HEK293 (cell line): ENCODE data around the gene GNG12.

Experiments used
- CTCF ChIA-PET: fragments of 350-600 bp; formaldehyde crosslinking; extraction: SDS; loops from one replicate; lab custom pipeline; 2021; ENCODE audit warnings: antibody characterized with exemption; lab: Yijun Ruan, JAX
- POLR2A ChIA-PET: fragments of 300-600 bp; formaldehyde crosslinking; extraction: SDS; loops from one replicate; lab custom pipeline; 2020; ENCODE audit warnings: antibody characterized with exemption, inconsistent platforms; lab: Yijun Ruan, JAX
- H3K27ac ChIP-seq: fragments of 200-500 bp; sonication (Bioruptor generic); 2 replicates; pipeline ENCODE4 v1.5.1; 2014; ENCODE audit warnings: low read depth, low read length, control low read depth, inconsistent platforms; ENCODE audit errors: extremely low read depth
- H3K36me3 ChIP-seq, 2 experiments: fragments of 200-500 bp in 1 of 2; sonication (Bioruptor generic) in 1 of 2; 1 replicate in 1 of 2; 2 replicates in 1 of 2; pipeline ENCODE4 v1.5.1; 2014 to 2017; ENCODE audit warnings: inconsistent platforms in 2 of 2, low read length in 2 of 2; ENCODE audit not compliant: control insufficient read depth in 2 of 2, insufficient read depth in 1 of 2
- H3K4me1 ChIP-seq: fragments of 200-500 bp; sonication (Bioruptor generic); 2 replicates; pipeline ENCODE4 v1.5.1; 2014; ENCODE audit warnings: mild to moderate bottlenecking, low read length, inconsistent platforms; ENCODE audit not compliant: control insufficient read depth, insufficient read depth
- H3K4me3 ChIP-seq: 2 replicates; pipeline ENCODE4 v1.5.1; 2011; ENCODE audit warnings: low read depth, mild to moderate bottlenecking, control low read depth, low read length, moderate library complexity
- H3K9me3 ChIP-seq: fragments of 200-500 bp; sonication (Bioruptor generic); 2 replicates; pipeline ENCODE4 v1.5.1; 2014; ENCODE audit warnings: low read depth, low read length, inconsistent platforms; ENCODE audit not compliant: control insufficient read depth, insufficient read depth
- GLIS1 ChIP-seq: fragments of 450-650 bp; formaldehyde crosslinking; IDR thresholded peaks from 2 replicates; pipeline ENCODE4 v1.5.1; 2016; ENCODE audit warnings: missing biosample characterization, missing genetic modification characterization
- OSR2 ChIP-seq: fragments of 450-650 bp; formaldehyde crosslinking; IDR thresholded peaks from 2 replicates; pipeline ENCODE4 v1.5.1; 2016; ENCODE audit warnings: missing biosample characterization, missing genetic modification characterization
- PRDM2 ChIP-seq: fragments of 450-650 bp; formaldehyde crosslinking; IDR thresholded peaks from 2 replicates; pipeline ENCODE4 v1.5.1; 2016; ENCODE audit warnings: missing biosample characterization, missing genetic modification characterization, borderline replicate concordance
- SCRT1 ChIP-seq: fragments of 450-650 bp; formaldehyde crosslinking; IDR thresholded peaks from 2 replicates; pipeline ENCODE4 v1.5.1; 2016; ENCODE audit warnings: missing biosample characterization, missing genetic modification characterization, borderline replicate concordance
- TCF7L2 ChIP-seq: IDR thresholded peaks from 2 replicates; pipeline ENCODE4 v1.6.1; 2011; ENCODE audit warnings: low read depth, mild to moderate bottlenecking, inconsistent platforms, low read length, moderate library complexity, borderline replicate concordance
- ZEB2 ChIP-seq: fragments of 450-650 bp; formaldehyde crosslinking; IDR thresholded peaks from 2 replicates; pipeline ENCODE4 v1.5.1; 2016; ENCODE audit warnings: missing biosample characterization, missing genetic modification characterization
- ZFP3 ChIP-seq: fragments of 450-650 bp; formaldehyde crosslinking; IDR thresholded peaks from 2 replicates; pipeline ENCODE4 v1.5.1; 2016; ENCODE audit warnings: low read depth, missing biosample characterization, missing genetic modification characterization
- ZNF10 ChIP-seq: fragments of 450-650 bp; formaldehyde crosslinking; IDR thresholded peaks from 2 replicates; pipeline ENCODE4 v1.5.1; 2017; ENCODE audit warnings: missing biosample characterization, missing genetic modification characterization
- ZNF112 ChIP-seq: fragments of 450-650 bp; formaldehyde crosslinking; IDR thresholded peaks from 2 replicates; pipeline ENCODE4 v1.5.0; 2017; ENCODE audit warnings: missing biosample characterization, missing genetic modification characterization
- ZNF140 ChIP-seq: fragments of 450-650 bp; formaldehyde crosslinking; IDR thresholded peaks from 2 replicates; pipeline ENCODE4 v1.5.1; 2016; ENCODE audit warnings: missing biosample characterization, missing genetic modification characterization
- ZNF18 ChIP-seq: fragments of 450-650 bp; formaldehyde crosslinking; IDR thresholded peaks from 2 replicates; pipeline ENCODE4 v1.5.1; 2016; ENCODE audit warnings: missing biosample characterization, missing genetic modification characterization
- ZNF223 ChIP-seq: fragments of 450-650 bp; formaldehyde crosslinking; IDR thresholded peaks from 2 replicates; pipeline ENCODE4 v1.5.1; 2016; ENCODE audit warnings: missing biosample characterization, missing genetic modification characterization
- ZNF274 ChIP-seq, 2 experiments: fragments of 200-500 bp in 1 of 2; fragments of 450-650 bp in 1 of 2; sonication (Bioruptor generic) in 1 of 2; formaldehyde crosslinking in 1 of 2; IDR thresholded peaks; 2 replicates each; pipeline versions ENCODE4 v1.5.1 to v1.6.1; 2014 to 2016; ENCODE audit warnings: borderline replicate concordance in 1 of 2, inconsistent platforms in 1 of 2, low read length in 1 of 2, missing biosample characterization in 1 of 2, missing genetic modification characterization in 1 of 2
- ZNF510 ChIP-seq: fragments of 450-650 bp; formaldehyde crosslinking; IDR thresholded peaks from 2 replicates; pipeline ENCODE4 v1.5.1; 2018; ENCODE audit warnings: mild to moderate bottlenecking, missing genetic modification characterization, missing biosample characterization; ENCODE audit not compliant: insufficient replicate concordance
- ZNF529 ChIP-seq: fragments of 450-650 bp; formaldehyde crosslinking; IDR thresholded peaks from 2 replicates; pipeline ENCODE4 v1.5.1; 2017; ENCODE audit warnings: missing genetic modification characterization, missing biosample characterization; ENCODE audit not compliant: insufficient replicate concordance
- ZNF843 ChIP-seq: fragments of 450-650 bp; formaldehyde crosslinking; IDR thresholded peaks from 2 replicates; pipeline ENCODE4 v1.5.1; 2016; ENCODE audit warnings: missing biosample characterization, missing genetic modification characterization
- TF ChIP-seq, protein P1 (sequence below): fragments of 450-650 bp; formaldehyde crosslinking; IDR thresholded peaks from 2 replicates; pipeline ENCODE4 v1.5.1; 2016; ENCODE audit warnings: missing biosample characterization, missing genetic modification characterization
- TF ChIP-seq, protein P2 (sequence below): fragments of 450-650 bp; IDR thresholded peaks from 2 replicates; pipeline ENCODE4 v1.5.1; 2018; ENCODE audit warnings: missing biosample characterization, mild to moderate bottlenecking, missing genetic modification characterization
- TF ChIP-seq, protein P3 (sequence below): IDR thresholded peaks from 2 replicates; pipeline ENCODE4 v1.6.1; 2011; ENCODE audit warnings: mild to moderate bottlenecking, low read depth, low read length, borderline replicate concordance

The GNG12 gene

DNA sequence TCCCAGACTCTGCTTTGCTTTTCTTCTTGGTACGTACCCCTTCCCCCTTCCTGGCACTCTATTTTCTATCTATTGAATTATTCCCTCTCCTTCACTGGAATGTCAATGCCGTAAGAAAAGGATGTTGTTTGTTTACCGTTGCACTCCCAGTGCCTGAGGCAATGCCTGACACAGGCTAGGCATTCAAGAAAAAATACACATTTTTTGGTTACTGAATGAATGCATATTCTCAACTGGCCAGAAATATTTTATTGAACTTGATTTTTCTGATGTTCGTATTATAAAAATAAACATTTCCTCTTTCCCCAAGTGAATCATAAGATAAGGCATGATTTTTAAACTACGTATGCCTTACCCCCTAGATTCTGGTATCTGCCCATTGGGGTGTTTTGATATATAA lies 41.2 kb downstream of the GNG12 start:
- H3K4me1 ChIP-seq: peaks cover 13% of the 10 kb centered on the region; the same call in 1 of the 2 replicates
- CTCF ChIA-PET: interaction anchor here (1.8 kb wide), 1 partner anchor 26 kb away, joined by 11 read pairs; no protein-coding TSS in a partner anchor
- H3K27ac ChIP-seq: no peak overlapping the region
- no peaks in the 10 kb centered on the region for H3K36me3 ChIP-seq
- TF ChIP-seq, protein P1, sequence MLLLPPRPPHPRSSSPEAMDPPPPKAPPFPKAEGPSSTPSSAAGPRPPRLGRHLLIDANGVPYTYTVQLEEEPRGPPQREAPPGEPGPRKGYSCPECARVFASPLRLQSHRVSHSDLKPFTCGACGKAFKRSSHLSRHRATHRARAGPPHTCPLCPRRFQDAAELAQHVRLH (tag by site-specific recombination): no peak
- TF ChIP-seq ZNF140 (no peak), TCF7L2 (no peak)
- TF ChIP-seq, all 188 proteins: peak for 0
- POLR2A ChIA-PET: interaction anchor here (2.0 kb wide), 1 partner anchor 39 kb away, joined by 6 read pairs; no protein-coding TSS in a partner anchor
- H3K4me3 ChIP-seq: no peak overlapping the region
- H3K9me3 ChIP-seq: no peaks in the 10 kb centered on the region

- Histone ChIP-seq H3K27ac (no peak overlapping the region), H3K9me3 (no peaks in the 10 kb centered on the region), H3K36me3 (no peaks in the 10 kb centered on the region), H3K4me3 (no peak overlapping the region), H3K4me1 (peaks cover 13% of the 10 kb centered on the region; the same call in 1 of the 2 replicates)
- CTCF ChIA-PET: interaction anchor here (1.8 kb wide), 1 partner anchor 26 kb away, joined by 11 read pairs; no protein-coding TSS in a partner anchor
- POLR2A ChIA-PET: interaction anchor here (2.0 kb wide), 1 partner anchor 40 kb away, joined by 6 read pairs; no protein-coding TSS in a partner anchor
- TF ChIP-seq, protein P2, sequence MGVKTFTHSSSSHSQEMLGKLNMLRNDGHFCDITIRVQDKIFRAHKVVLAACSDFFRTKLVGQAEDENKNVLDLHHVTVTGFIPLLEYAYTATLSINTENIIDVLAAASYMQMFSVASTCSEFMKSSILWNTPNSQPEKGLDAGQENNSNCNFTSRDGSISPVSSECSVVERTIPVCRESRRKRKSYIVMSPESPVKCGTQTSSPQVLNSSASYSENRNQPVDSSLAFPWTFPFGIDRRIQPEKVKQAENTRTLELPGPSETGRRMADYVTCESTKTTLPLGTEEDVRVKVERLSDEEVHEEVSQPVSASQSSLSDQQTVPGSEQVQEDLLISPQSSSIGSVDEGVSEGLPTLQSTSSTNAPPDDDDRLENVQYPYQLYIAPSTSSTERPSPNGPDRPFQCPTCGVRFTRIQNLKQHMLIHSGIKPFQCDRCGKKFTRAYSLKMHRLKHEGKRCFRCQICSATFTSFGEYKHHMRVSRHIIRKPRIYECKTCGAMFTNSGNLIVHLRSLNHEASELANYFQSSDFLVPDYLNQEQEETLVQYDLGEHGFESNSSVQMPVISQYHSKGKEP (tag by site-specific recombination): no peak
- TF ChIP-seq SCRT1 (tag by site-specific recombination) (no peak), ZNF18 (tag by site-specific recombination) (no peak), ZFP3 (tag by site-specific recombination) (no peak), ZNF223 (no peak), ZEB2 (tag by site-specific recombination) (no peak), ZNF112 (tag by site-specific recombination) (no peak), OSR2 (tag by site-specific recombination) (no peak)
- TF ChIP-seq, protein P3, sequence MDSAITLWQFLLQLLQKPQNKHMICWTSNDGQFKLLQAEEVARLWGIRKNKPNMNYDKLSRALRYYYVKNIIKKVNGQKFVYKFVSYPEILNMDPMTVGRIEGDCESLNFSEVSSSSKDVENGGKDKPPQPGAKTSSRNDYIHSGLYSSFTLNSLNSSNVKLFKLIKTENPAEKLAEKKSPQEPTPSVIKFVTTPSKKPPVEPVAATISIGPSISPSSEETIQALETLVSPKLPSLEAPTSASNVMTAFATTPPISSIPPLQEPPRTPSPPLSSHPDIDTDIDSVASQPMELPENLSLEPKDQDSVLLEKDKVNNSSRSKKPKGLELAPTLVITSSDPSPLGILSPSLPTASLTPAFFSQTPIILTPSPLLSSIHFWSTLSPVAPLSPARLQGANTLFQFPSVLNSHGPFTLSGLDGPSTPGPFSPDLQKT: no peak
- TF ChIP-seq, protein P1 (tag by site-specific recombination): no peak
- TF ChIP-seq, all 188 proteins: peak for 0
These were observed 41.6 kb downstream of the GNG12 start for GRCh38 chr1:67791686-67792085.

- CTCF ChIA-PET: no interaction called here
- POLR2A ChIA-PET: interaction anchor here (2.0 kb wide), 1 partner anchor 40 kb away, joined by 6 read pairs; no protein-coding TSS in a partner anchor
- H3K4me3 ChIP-seq: no peak overlapping the region
- H3K36me3 ChIP-seq: no peaks in the 10 kb centered on the region
- no peaks in the 10 kb centered on the region for H3K9me3 ChIP-seq
- H3K27ac ChIP-seq: no peak overlapping the region
- peaks cover 13% of the 10 kb centered on the region; the same call in 1 of the 2 replicates for H3K4me1 ChIP-seq
- TF ChIP-seq ZNF843 (tag by site-specific recombination) (no peak), ZNF10 (tag by site-specific recombination) (no peak), PRDM2 (tag by site-specific recombination) (no peak), ZNF274 (IDR thresholded peaks at IDR 0.05; ENCODE audit: low read length) (no peak), ZNF274 (tag by site-specific recombination; IDR thresholded peaks at IDR 0.05; ENCODE audit: borderline replicate concordance) (no peak), GLIS1 (tag by site-specific recombination) (no peak), ZNF529 (tag by site-specific recombination) (no peak), ZNF510 (tag by site-specific recombination) (no peak)
These were observed 42.0 kb downstream of the GNG12 start for GRCh38 chr1:67791261-67791660.
